Lower leg skin (tissue), 4 donors: ENCODE measurements around the gene RNF212. TPM values are rescaled to one million over a fixed set of nuclear protein-coding genes. Genes with fewer than 3 reads are reported as not detected.

Experiments used
- DNase-seq, 2 donors: peaks; one replicate each; pipeline ENCODE4 v3.0.0-alpha.2; 2019; ENCODE audit warnings: low spot score in 2 of 2
- H3K4me3 ChIP-seq: fragments of 200-600 bp; sonication (generic); 2 replicates; pipeline ENCODE4 v1.5.1; 2017; ENCODE audit warnings: mild to moderate bottlenecking, low read depth; ENCODE audit not compliant: poor library complexity, severe bottlenecking
- CTCF ChIP-seq, 3 donors: fragments of 450-650 bp; IDR thresholded peaks; one replicate each; pipeline ENCODE4 v1.5.1; 2016; ENCODE audit warnings: antibody characterized with exemption in 3 of 3, mild to moderate bottlenecking in 3 of 3, moderate library complexity in 2 of 3
- POLR2A ChIP-seq, 2 donors: fragments of 450-650 bp; IDR thresholded peaks; one replicate each; pipeline ENCODE4 v1.6.1; 2016 to 2017; ENCODE audit warnings: antibody characterized with exemption in 2 of 2, mild to moderate bottlenecking in 1 of 2, moderate library complexity in 1 of 2
- WGBS, 2 donors: methylation state at CpG; one replicate each; pipeline ENCODE4 v1.1.5; 2018; 5-methylcytosine and 5-hydroxymethylcytosine counted together
- intact Hi-C: fragments of 100-400 bp; cut with DNase I; formaldehyde crosslinking; loops from one replicate; pipeline ENCODE4 v1.15.0; 2023; ENCODE audit warnings: low total_unique reads
- total RNA-seq, 4 donors: library from RNA; depleted of rRNA; stranded (reverse); fragments of >200 nt; gene quantifications; one replicate each; pipeline ENCODE4 v1.1.0, GENCODE V29; 2016

Gene RNF212
- total RNA-seq, 4 donors from 2014 or later = 2.9 to 11.8 (median 8.5) TPM

GRCh38 chr4:1154126-1154522 is 40.8 kb upstream of the RNF212 start:
- DNase-seq = peak in 1 of 2 donors; percentile 81
- H3K4me3 ChIP-seq = no peak overlapping the region
- TF ChIP-seq POLR2A (IDR thresholded peaks at IDR 0.05) (no peak), CTCF (IDR thresholded peaks at IDR 0.05) (no peak)
- 54 to 57% methylated on average over 7 of the region's 7 CpGs for WGBS, 2 donors
- intact Hi-C loops = no loop called here

GRCh38 chr4:1153567-1154090 is 40.3 kb upstream of the RNF212 start:
- H3K4me3 ChIP-seq = no peak overlapping the region
- intact Hi-C loops = no loop called here
- WGBS, 2 donors = 84 to 86% methylated on average over 11 of the region's 11 CpGs
- TF ChIP-seq POLR2A (IDR thresholded peaks at IDR 0.05) = no peak
- TF ChIP-seq CTCF (IDR thresholded peaks at IDR 0.05) = no peak
- peak in 1 of 2 donors; percentile 48 for DNase-seq

GRCh38 chr4:1152290-1152689 is 38.9 kb upstream of the RNF212 start:
- 72 to 83% methylated on average over 6 of the region's 6 CpGs for WGBS, 2 donors
- DNase-seq = peak in 1 of 2 donors; percentile 39
- intact Hi-C loops = no loop called here
- no peak for TF ChIP-seq POLR2A (IDR thresholded peaks at IDR 0.05)
- H3K4me3 ChIP-seq = no peak overlapping the region

- intact Hi-C loops = no loop called here
- 100% methylated on average over 1 of the region's 6 CpGs for WGBS, 2 donors
- peak in 1 of 2 donors; percentile 72 for DNase-seq
- no peak overlapping the region for H3K4me3 ChIP-seq
- no peak for TF ChIP-seq CTCF (IDR thresholded peaks at IDR 0.05)
- no peak for TF ChIP-seq POLR2A (IDR thresholded peaks at IDR 0.05)
Observed at GRCh38 chr4:1151541-1151940, 38.2 kb upstream of the RNF212 start.

- peak in 1 of 2 donors; percentile 70 for DNase-seq
- H3K4me3 ChIP-seq = no peak overlapping the region
- 56 to 70% methylated on average over 2 to 3 of the region's 3 CpGs for WGBS, 2 donors
- TF ChIP-seq CTCF (IDR thresholded peaks at IDR 0.05) (no peak), POLR2A (IDR thresholded peaks at IDR 0.05) (no peak)
- intact Hi-C loops = no loop called here
Observed at GRCh38 chr4:1150875-1151274, 37.5 kb upstream of the RNF212 start.

- intact Hi-C loops = loop anchor here (10.0 kb wide), 1 partner anchor 195 kb away; no protein-coding TSS in a partner anchor
- WGBS, 2 donors = 83 to 87% methylated on average over 1 of the region's 1 CpG
- DNase-seq = no peak
- no peak overlapping the region for H3K4me3 ChIP-seq
- no peak for TF ChIP-seq POLR2A (IDR thresholded peaks at IDR 0.05)
- no peak for TF ChIP-seq CTCF (IDR thresholded peaks at IDR 0.05)
Observed at GRCh38 chr4:1139860-1140259, 26.5 kb upstream of the RNF212 start.
